Measurements from ENCODE around the gene CSGALNACT2. TPM values are rescaled to one million over a fixed set of nuclear protein-coding genes. Genes with fewer than 3 reads are reported as not detected.

CSGALNACT2 gene
- total RNA-seq, 1 experiment from 2014 or later, result 3.6 TPM

- no peaks in the 10 kb centered on the region for H3K9me2 ChIP-seq (replicated peaks; ENCODE audit: low read length)
- H3K4me3 ChIP-seq (ENCODE audit: low read length), result no peak overlapping the region
- DNase-seq (no peak), ATAC-seq (no peak)
- no peak overlapping the region for H3K9ac ChIP-seq (ENCODE audit: low read length)
- no peak overlapping the region for H3K4me2 ChIP-seq (ENCODE audit: low read length)
- H3K79me2 ChIP-seq (ENCODE audit: low read length), result no peaks in the 10 kb centered on the region
- no peak overlapping the region for H2AFZ ChIP-seq (ENCODE audit: low read length)
- H3F3A ChIP-seq (ENCODE audit: low read length, unreplicated experiment), result no peaks in the 10 kb centered on the region
- no TSS peak for BruUV-seq (replicated peaks)
- no peaks in the 10 kb centered on the region for H3K36me3 ChIP-seq (ENCODE audit: low read depth, low read length)
- POLR2A ChIA-PET (ENCODE audit: unreplicated experiment), result no interaction called here
- H4K20me1 ChIP-seq (ENCODE audit: low read length), result no peaks in the 10 kb centered on the region
- H3K9me3 ChIP-seq (ENCODE audit: low read length), result no peaks in the 10 kb centered on the region
- H3K4me1 ChIP-seq (ENCODE audit: insufficient read depth, low read length), result no peaks in the 10 kb centered on the region
- TF ChIP-seq EZH2 (IDR thresholded peaks at IDR 0.05; ENCODE audit: low read length, unreplicated experiment) (no peak), CTCF (conservative IDR thresholded peaks at IDR 0.05; ENCODE audit: low read depth, low read length) (no peak), EZH2phosphoT487 (IDR thresholded peaks at IDR 0.05; ENCODE audit: borderline replicate concordance, low read length) (no peak)
- CTCF ChIA-PET, result no interaction called here
- no peak overlapping the region for H3K27ac ChIP-seq (ENCODE audit: low read length)
- intact Hi-C loops (cut with micrococcal nuclease), result no loop called here
- H3K27me3 ChIP-seq (ENCODE audit: low read length), result no peaks in the 10 kb centered on the region
These were observed 19.4 kb upstream of the CSGALNACT2 start for GRCh38 chr10:43118631-43119415.

GRCh38 chr10:43119416-43120115, 18.7 kb upstream of the CSGALNACT2 start:
- TF ChIP-seq CTCF (conservative IDR thresholded peaks at IDR 0.05; ENCODE audit: low read depth, low read length) (no peak), EZH2 (IDR thresholded peaks at IDR 0.05; ENCODE audit: low read length, unreplicated experiment) (no peak), EZH2phosphoT487 (IDR thresholded peaks at IDR 0.05; ENCODE audit: borderline replicate concordance, low read length) (no peak)
- no peaks in the 10 kb centered on the region for H3K9me2 ChIP-seq (replicated peaks; ENCODE audit: low read length)
- BruUV-seq (replicated peaks), result no TSS peak
- no peak overlapping the region for H3K4me3 ChIP-seq (ENCODE audit: low read length)
- H3K4me2 ChIP-seq (ENCODE audit: low read length), result no peak overlapping the region
- no peak overlapping the region for H2AFZ ChIP-seq (ENCODE audit: low read length)
- ChIA-PET POLR2A (ENCODE audit: unreplicated experiment) (no interaction called here), CTCF (no interaction called here)
- no peaks in the 10 kb centered on the region for H3K9me3 ChIP-seq (ENCODE audit: low read length)
- ATAC-seq (no peak), DNase-seq (no peak)
- H3F3A ChIP-seq (ENCODE audit: low read length, unreplicated experiment), result no peaks in the 10 kb centered on the region
- H3K27me3 ChIP-seq (ENCODE audit: low read length), result no peaks in the 10 kb centered on the region
- H3K9ac ChIP-seq (ENCODE audit: low read length), result no peak overlapping the region
- intact Hi-C loops (cut with micrococcal nuclease), result no loop called here
- no peaks in the 10 kb centered on the region for H4K20me1 ChIP-seq (ENCODE audit: low read length)
- no peaks in the 10 kb centered on the region for H3K4me1 ChIP-seq (ENCODE audit: insufficient read depth, low read length)
- H3K79me2 ChIP-seq (ENCODE audit: low read length), result no peaks in the 10 kb centered on the region
- no peaks in the 10 kb centered on the region for H3K36me3 ChIP-seq (ENCODE audit: low read depth, low read length)
- H3K27ac ChIP-seq (ENCODE audit: low read length), result no peak overlapping the region
